Prostate gland (tissue), 2 donors: ENCODE data around the gene NBAS.

Experiments used
- CTCF ChIP-seq, 4 experiments: fragments of 200-600 bp in 2 of 4; fragments of 450-650 bp in 2 of 4; sonication (generic) in 2 of 4; IDR thresholded peaks; 1 replicate in 3 of 4; 2 replicates in 1 of 4; pipeline ENCODE4 v1.5.1; 2016 to 2019; ENCODE audit warnings: antibody characterized with exemption in 4 of 4, mild to moderate bottlenecking in 2 of 4, moderate library complexity in 2 of 4
- POLR2A ChIP-seq: fragments of 450-650 bp; IDR thresholded peaks from one replicate; pipeline ENCODE4 v1.6.1; 2016; ENCODE audit warnings: antibody characterized with exemption, mild to moderate bottlenecking
- POLR2AphosphoS5 ChIP-seq: sonication (generic); formaldehyde crosslinking; IDR thresholded peaks from one replicate; pipeline ENCODE4 v1.6.1; 2017; ENCODE audit warnings: antibody characterized with exemption

- TF ChIP-seq CTCF (IDR thresholded peaks at IDR 0.05) (no peak), POLR2AphosphoS5 (no peak), POLR2A (no peak)
Measured at GRCh38 chr2:15181092-15181745, 379.9 kb downstream of the NBAS start.
